Stomach (tissue), 19 donors: Measurements from ENCODE around the gene LIM2. TPM values are rescaled to one million over a fixed set of nuclear protein-coding genes. Genes with fewer than 3 reads are reported as not detected.
A peak's percentile ranks its signal among the peaks of the same experiment; 100 is the strongest.

Experiments
- DNase-seq, 2 donors: peaks; one replicate each; pipeline versions ENCODE4 v3.0.0 to v3.0.0-alpha.2; 2013 to 2019
- H3K27ac ChIP-seq, 5 donors: fragments of 200-600 bp in 4 of 5; sonication (generic) in 4 of 5; one replicate each; pipeline ENCODE4 v1.5.1; 2013 to 2019; ENCODE audit warnings: mild to moderate bottlenecking in 1 of 5, moderate library complexity in 1 of 5
- H3K27me3 ChIP-seq, 3 donors: fragments of 200-600 bp; sonication (generic); one replicate each; pipeline ENCODE4 v1.5.1; 2017 to 2019; ENCODE audit warnings: mixed run types in 1 of 3
- H3K36me3 ChIP-seq, 4 donors: fragments of 200-600 bp; sonication (generic); 1 replicate in 3 of 4; 2 replicates in 1 of 4; pipeline ENCODE4 v1.5.1; 2016 to 2019
- H3K4me1 ChIP-seq, 4 donors: fragments of 200-600 bp; sonication (generic); one replicate each; pipeline ENCODE4 v1.5.1; 2016 to 2019
- H3K4me3 ChIP-seq, 4 donors: fragments of 200-600 bp; sonication (generic) in 3 of 4; one replicate each; pipeline ENCODE4 v1.5.1; 2016 to 2019; ENCODE audit warnings: mild to moderate bottlenecking in 1 of 4
- H3K9me3 ChIP-seq, 4 donors: fragments of 200-600 bp; sonication (generic); one replicate each; pipeline ENCODE4 v1.5.1; 2016 to 2019
- EP300 ChIP-seq: sonication (generic); formaldehyde crosslinking; IDR thresholded peaks from one replicate; pipeline ENCODE4 v1.6.1; 2017; ENCODE audit warnings: antibody characterized with exemption
- POLR2A ChIP-seq, 4 donors: fragments of 450-650 bp; IDR thresholded peaks; one replicate each; pipeline ENCODE4 v1.6.1; 2016; ENCODE audit warnings: antibody characterized with exemption in 4 of 4, control low read depth in 2 of 4, mild to moderate bottlenecking in 1 of 4, moderate library complexity in 1 of 4
- POLR2AphosphoS5 ChIP-seq, 3 donors: sonication (generic); formaldehyde crosslinking; IDR thresholded peaks; one replicate each; pipeline ENCODE4 v1.6.1; 2016; ENCODE audit warnings: antibody characterized with exemption in 3 of 3
- WGBS, 5 donors: extraction: QIAGEN DNeasy Blood & Tissue Kit in 3 of 5; methylation state at CpG; one replicate each; pipeline versions ENCODE4 v1.1.5 to v1.1.7; 2013 to 2018; 5-methylcytosine and 5-hydroxymethylcytosine counted together
- intact Hi-C: fragments of 100-400 bp; cut with DNase I; formaldehyde crosslinking; loops from one replicate; pipeline ENCODE4 v1.15.1; 2023; ENCODE audit warnings: low total_unique reads
- long read RNA-seq, 10 donors: transcript quantifications; one replicate each; lab custom pipeline, GENCODE V29; 2026
- polyA plus RNA-seq, 3 donors: library from polyadenylated mRNA; stranded (reverse); fragments of 200-250 nt; gene quantifications; one replicate each; pipeline ENCODE4 v1.2.3, GENCODE V29; 2013
- total RNA-seq, 5 donors: library from RNA; depleted of rRNA; stranded (reverse); fragments of >200 nt; gene quantifications; one replicate each; pipeline versions ENCODE4 v1.1.0 to v1.2.3, GENCODE V29; 2014 to 2016
- TF ChIP-seq, protein P1 (sequence below), 7 experiments: fragments of 450-650 bp in 4 of 7; fragments of 200-600 bp in 3 of 7; sonication (generic) in 3 of 7; IDR thresholded peaks; one replicate each; pipeline ENCODE4 v1.5.1; 2016 to 2019; ENCODE audit warnings: antibody characterized with exemption in 7 of 7, control low read depth in 2 of 7, mild to moderate bottlenecking in 1 of 7
- donor health status: healthy with polysubstance abuse.
- donor health status: Bipolar disorder and iron deficiency.
- donor health status: healthy.

Gene LIM2
- total RNA-seq (not detected), polyA plus RNA-seq (not detected)
- long read RNA-seq, donor 1 = 0 reads
- long read RNA-seq, donor 2 = 0 reads
- long read RNA-seq, donor 3 = 0 reads
- long read RNA-seq, donor 4 = 0 reads
- long read RNA-seq, donor 5 = 0 reads
- long read RNA-seq, donor 6 = 0 reads
- long read RNA-seq, donor 7 = 0 reads
- long read RNA-seq, donor 8 = 0 reads
- long read RNA-seq, donor 9 = 0 reads
- long read RNA-seq, donor 10 = 0 reads

GRCh38 chr19:51387924-51388389 is at the start of gene LIM2:
LIM2 (minus strand) TSS chr19:51387974; CDS start chr19:51387443, 531 bp downstream.
- H3K27me3 ChIP-seq = no peaks in the 10 kb centered on the region
- no peak for DNase-seq
- no peak within 1 kb of the TSS for H3K27ac ChIP-seq
- 53 to 77% (median 59%) methylated on average over 13 to 15 of the region's 15 CpGs for WGBS, 5 donors
- H3K4me1 ChIP-seq = no peaks in the 10 kb centered on the region
- H3K9me3 ChIP-seq = no peaks in the 10 kb centered on the region
- TF ChIP-seq POLR2AphosphoS5 (IDR thresholded peaks at IDR 0.05) (no peak), POLR2A (IDR thresholded peaks at IDR 0.05) (no peak), EP300 (no peak)
- TF ChIP-seq, protein P1, sequence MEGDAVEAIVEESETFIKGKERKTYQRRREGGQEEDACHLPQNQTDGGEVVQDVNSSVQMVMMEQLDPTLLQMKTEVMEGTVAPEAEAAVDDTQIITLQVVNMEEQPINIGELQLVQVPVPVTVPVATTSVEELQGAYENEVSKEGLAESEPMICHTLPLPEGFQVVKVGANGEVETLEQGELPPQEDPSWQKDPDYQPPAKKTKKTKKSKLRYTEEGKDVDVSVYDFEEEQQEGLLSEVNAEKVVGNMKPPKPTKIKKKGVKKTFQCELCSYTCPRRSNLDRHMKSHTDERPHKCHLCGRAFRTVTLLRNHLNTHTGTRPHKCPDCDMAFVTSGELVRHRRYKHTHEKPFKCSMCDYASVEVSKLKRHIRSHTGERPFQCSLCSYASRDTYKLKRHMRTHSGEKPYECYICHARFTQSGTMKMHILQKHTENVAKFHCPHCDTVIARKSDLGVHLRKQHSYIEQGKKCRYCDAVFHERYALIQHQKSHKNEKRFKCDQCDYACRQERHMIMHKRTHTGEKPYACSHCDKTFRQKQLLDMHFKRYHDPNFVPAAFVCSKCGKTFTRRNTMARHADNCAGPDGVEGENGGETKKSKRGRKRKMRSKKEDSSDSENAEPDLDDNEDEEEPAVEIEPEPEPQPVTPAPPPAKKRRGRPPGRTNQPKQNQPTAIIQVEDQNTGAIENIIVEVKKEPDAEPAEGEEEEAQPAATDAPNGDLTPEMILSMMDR (IDR thresholded peaks at IDR 0.05) = no peak
- intact Hi-C loops = no loop called here
- H3K4me3 ChIP-seq = no peak within 1 kb of the TSS
- H3K36me3 ChIP-seq = no peaks in the 10 kb centered on the region

DNA sequence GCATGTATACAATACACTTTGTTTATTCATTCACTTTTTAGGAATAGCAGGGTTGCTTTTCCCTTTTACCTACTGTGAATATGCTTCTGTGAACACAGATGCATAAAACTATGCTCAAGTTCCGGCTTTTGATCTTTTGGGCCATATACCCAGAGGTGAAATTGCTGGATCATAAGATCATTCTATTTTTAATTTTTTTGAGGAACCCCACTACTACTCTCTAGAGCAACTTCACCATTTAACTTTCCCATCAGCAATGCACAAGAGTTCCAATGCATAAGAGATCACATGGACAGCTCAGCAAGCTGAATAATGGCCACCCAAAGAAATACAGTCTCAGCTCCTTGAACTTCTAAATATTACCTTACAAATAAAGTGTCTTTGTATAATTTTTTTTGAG is 46.7 kb upstream of the LIM2 start:
- no peak for DNase-seq
- Histone ChIP-seq H3K9me3 (no peaks in the 10 kb centered on the region), H3K4me3 (no peak overlapping the region), H3K27ac (no peak overlapping the region), H3K4me1 (peaks cover 0 to 4% (median 0%) of the 10 kb centered on the region in 4 donors), H3K27me3 (peaks cover 0 to 44% (median 4%) of the 10 kb centered on the region in 3 donors), H3K36me3 (no peaks in the 10 kb centered on the region)
- 59 to 84% (median 74%) methylated on average over 1 of the region's 1 CpG for WGBS, 5 donors
- intact Hi-C loops = loop anchor here (10.0 kb wide), 1 partner anchor 100 kb away; no protein-coding TSS in a partner anchor
- TF ChIP-seq POLR2A (IDR thresholded peaks at IDR 0.05) (no peak), EP300 (no peak), POLR2AphosphoS5 (IDR thresholded peaks at IDR 0.05) (no peak)
- TF ChIP-seq, protein P1 (IDR thresholded peaks at IDR 0.05) = no peak

- DNase-seq = no peak
- intact Hi-C loops = loop anchor here (10.0 kb wide), 1 partner anchor 98 kb away; no protein-coding TSS in a partner anchor
- 47 to 65% (median 53%) methylated on average over 4 of the region's 4 CpGs for WGBS, 5 donors
- Histone ChIP-seq H3K4me3 (no peak overlapping the region), H3K4me1 (no peaks in the 10 kb centered on the region), H3K36me3 (no peaks in the 10 kb centered on the region), H3K27ac (no peak overlapping the region), H3K27me3 (peaks cover 0 to 31% (median 0%) of the 10 kb centered on the region in 3 donors), H3K9me3 (no peaks in the 10 kb centered on the region)
- TF ChIP-seq EP300 = no peak
- no peak for TF ChIP-seq POLR2A (IDR thresholded peaks at IDR 0.05)
- no peak for TF ChIP-seq POLR2AphosphoS5 (IDR thresholded peaks at IDR 0.05)
- TF ChIP-seq, protein P1 (IDR thresholded peaks at IDR 0.05) = no peak
Measured at GRCh38 chr19:51433043-51433442, 45.3 kb upstream of the LIM2 start.

- TF ChIP-seq, protein P1 (IDR thresholded peaks at IDR 0.05) = no peak
- no peak for TF ChIP-seq POLR2A (IDR thresholded peaks at IDR 0.05)
- no peak for TF ChIP-seq EP300
- TF ChIP-seq POLR2AphosphoS5 (IDR thresholded peaks at IDR 0.05) = no peak
- intact Hi-C loops = loop anchor here (10.0 kb wide), 1 partner anchor 96 kb away; no protein-coding TSS in a partner anchor
- no peak for DNase-seq
- H3K36me3 ChIP-seq = no peaks in the 10 kb centered on the region
- H3K27me3 ChIP-seq = peaks cover 0 to 21% (median 0%) of the 10 kb centered on the region in 3 donors
- peak overlapping the region in 2 of 5 donors; percentile 27 to 42 for H3K27ac ChIP-seq
- H3K9me3 ChIP-seq = no peaks in the 10 kb centered on the region
- no peak overlapping the region for H3K4me3 ChIP-seq
- no peaks in the 10 kb centered on the region for H3K4me1 ChIP-seq
- 48 to 82% (median 60%) methylated on average over 3 of the region's 3 CpGs for WGBS, 5 donors
Measured at GRCh38 chr19:51431124-51431523, 43.4 kb upstream of the LIM2 start.
